Small intestine (tissue), 7 donors: ENCODE data around the gene SLC22A17. TPM values are rescaled to one million over a fixed set of nuclear protein-coding genes. Genes with fewer than 3 reads are reported as not detected.

ENCODE experiments used
- DNase-seq, 2 donors: peaks; one replicate each; pipeline versions ENCODE4 v3.0.0 to v3.0.0-alpha.2; 2013
- FAIRE-seq: peaks from 2 replicates; lab custom pipeline; 2012; peaks lifted over from hg19 to GRCh38; lab: Jason Lieb, UNC
- H3K27ac ChIP-seq, 3 donors: one replicate each; pipeline ENCODE4 v1.5.1; 2013; ENCODE audit warnings: low read length in 2 of 3, mild to moderate bottlenecking in 2 of 3, control low read depth in 1 of 3, inconsistent platforms in 1 of 3, low read depth in 1 of 3, moderate library complexity in 1 of 3
- H3K27me3 ChIP-seq, 3 donors: one replicate each; pipeline ENCODE4 v1.6.1; 2013; ENCODE audit warnings: low read length in 3 of 3, inconsistent platforms in 1 of 3; ENCODE audit not compliant: control insufficient read depth in 3 of 3, insufficient read depth in 3 of 3
- H3K36me3 ChIP-seq, 3 donors: one replicate each; pipeline ENCODE4 v1.6.1; 2013; ENCODE audit warnings: low read length in 3 of 3, inconsistent platforms in 1 of 3, low read depth in 1 of 3, mild to moderate bottlenecking in 1 of 3, moderate library complexity in 1 of 3; ENCODE audit not compliant: control insufficient read depth in 3 of 3, insufficient read depth in 2 of 3
- H3K4me1 ChIP-seq, 3 donors: one replicate each; pipeline ENCODE4 v1.6.1; 2013; ENCODE audit warnings: low read length in 2 of 3, inconsistent platforms in 1 of 3, low read depth in 1 of 3, mild to moderate bottlenecking in 1 of 3, moderate library complexity in 1 of 3; ENCODE audit not compliant: control insufficient read depth in 3 of 3, insufficient read depth in 2 of 3
- H3K4me3 ChIP-seq, 3 donors: one replicate each; pipeline ENCODE4 v1.5.1; 2013; ENCODE audit warnings: low read length in 3 of 3, control low read depth in 1 of 3, inconsistent platforms in 1 of 3, low read depth in 1 of 3, mild to moderate bottlenecking in 1 of 3, moderate library complexity in 1 of 3
- H3K9me3 ChIP-seq, 2 donors: one replicate each; pipeline ENCODE4 v1.6.1; 2013; ENCODE audit warnings: low read depth in 1 of 2, low read length in 1 of 2; ENCODE audit not compliant: control insufficient read depth in 2 of 2, insufficient read depth in 1 of 2
- WGBS, 3 donors: extraction: QIAGEN DNeasy Blood & Tissue Kit; methylation state at CpG; one replicate each; pipeline ENCODE4 v1.1.7; 2013; 5-methylcytosine and 5-hydroxymethylcytosine counted together
- polyA plus RNA-seq, 4 donors: library from polyadenylated mRNA; stranded (reverse) in 3 of 4; unstranded in 1 of 4; fragments of 200-250 nt in 3 of 4; fragments of 120-200 nt in 1 of 4; gene quantifications; one replicate each; pipeline versions ENCODE4 v1.2.1 to v1.2.3, GENCODE V29; 2013
- donor health status: healthy with polysubstance abuse.
- donor health status: control.
- donor health status: control.
- donor health status: Bipolar disorder and iron deficiency.
- donor health status: healthy.

SLC22A17 gene
- polyA plus RNA-seq, 4 donors, result 0.67 to 36.3 (median 7.4) TPM

DNA sequence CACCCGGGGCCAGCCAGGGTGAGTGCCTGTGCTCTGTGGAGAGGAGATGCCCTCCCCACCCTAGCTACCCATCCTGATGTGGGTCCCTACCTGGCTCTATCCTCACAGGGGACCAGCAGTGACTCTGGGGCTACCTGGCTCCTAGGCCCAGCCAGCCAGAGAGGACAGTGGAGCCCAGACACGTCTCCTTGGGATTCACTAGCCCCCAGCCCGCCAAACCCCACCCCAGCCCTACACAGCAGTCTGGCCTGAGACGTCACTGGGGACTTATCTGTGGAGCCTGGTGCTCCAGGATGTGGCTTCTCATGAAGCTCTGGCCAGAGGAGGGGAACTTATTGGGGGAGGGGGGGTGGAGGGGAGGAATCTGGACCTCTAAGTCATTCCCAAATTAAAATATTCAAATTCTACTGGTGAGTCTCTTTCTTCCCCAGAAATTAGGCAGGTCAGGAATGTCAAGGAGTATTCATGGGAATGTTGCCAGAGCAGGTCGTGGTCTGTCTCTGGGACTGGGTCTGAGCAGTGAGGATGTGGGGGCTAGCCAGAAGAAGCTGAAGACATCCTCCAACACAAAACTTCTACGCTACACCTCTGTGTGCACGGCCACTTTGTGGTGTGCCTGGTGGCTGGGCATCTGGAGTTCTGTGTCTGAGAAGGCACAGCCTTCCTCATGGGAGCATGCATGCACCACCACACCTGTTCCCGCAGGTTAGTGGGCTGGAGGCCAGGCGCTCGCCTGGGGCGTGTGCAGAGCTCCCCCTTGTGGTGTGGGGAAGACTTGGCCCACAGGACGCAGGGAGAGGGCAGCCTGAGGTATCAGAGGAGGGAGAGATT, 26.9 kb upstream of the SLC22A17 start:
- whole genome bisulfite sequencing, 3 donors, result 32 to 41% (median 35%) methylated on average over 12 of the region's 12 CpGs
- no peak for FAIRE-seq

DNA sequence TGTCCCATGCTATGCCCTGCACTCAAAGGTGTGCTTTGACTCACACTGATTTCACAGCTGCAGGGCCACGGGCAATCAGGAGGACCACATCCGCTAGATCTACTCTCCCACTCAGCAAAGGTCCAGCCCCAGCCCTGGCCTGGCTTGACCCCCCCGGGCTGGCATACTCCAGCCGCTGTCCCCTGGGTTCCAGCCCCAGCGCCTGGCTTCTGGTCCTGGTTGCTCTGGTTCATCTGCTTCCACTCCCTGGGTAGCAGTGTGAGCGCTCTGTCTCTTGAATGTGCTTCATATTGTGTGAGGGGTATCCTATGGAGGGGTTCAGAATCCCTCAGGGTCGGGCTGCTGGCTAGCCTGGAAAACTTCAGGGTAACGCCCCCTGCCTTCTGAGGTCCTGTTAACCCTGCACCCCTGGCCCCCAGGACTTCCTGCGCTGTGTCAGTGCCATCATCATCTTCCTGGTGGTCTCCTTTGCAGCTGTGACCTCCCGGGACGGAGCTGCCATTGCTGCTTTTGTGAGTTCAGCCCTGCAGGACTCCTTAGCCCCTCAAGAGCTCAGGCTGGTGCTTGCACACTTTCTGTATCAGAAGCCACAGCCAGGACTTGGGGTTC, 26.0 kb upstream of the SLC22A17 start:
- Histone ChIP-seq H3K4me1 (peaks cover 0 to 5% (median 3%) of the 10 kb centered on the region in 3 donors), H3K36me3 (no peaks in the 10 kb centered on the region), H3K9me3 (no peaks in the 10 kb centered on the region), H3K27ac (no peak overlapping the region), H3K4me3 (no peak overlapping the region), H3K27me3 (peaks cover 0 to 4% (median 0%) of the 10 kb centered on the region in 3 donors)
- WGBS, 3 donors, result 83 to 87% (median 85%) methylated on average over 11 of the region's 11 CpGs
- no peak for FAIRE-seq
- no peak for DNase-seq

More for the DNA sequence above, 26.9 kb upstream of the SLC22A17 start:
- H3K4me3 ChIP-seq, result no peak overlapping the region
- H3K27me3 ChIP-seq, result peaks cover 0 to 4% (median 0%) of the 10 kb centered on the region in 3 donors
- H3K27ac ChIP-seq, result no peak overlapping the region
- H3K36me3 ChIP-seq, result no peaks in the 10 kb centered on the region
- H3K4me1 ChIP-seq, result peaks cover 0 to 5% (median 3%) of the 10 kb centered on the region in 3 donors
- DNase-seq, result peak; percentile 74 to 78
- H3K9me3 ChIP-seq, result no peaks in the 10 kb centered on the region

GRCh38 chr14:23377573-23378563, 25.2 kb upstream of the SLC22A17 start:
- Histone ChIP-seq H3K9me3 (no peaks in the 10 kb centered on the region), H3K27me3 (peaks cover 0 to 4% (median 0%) of the 10 kb centered on the region in 3 donors), H3K36me3 (no peaks in the 10 kb centered on the region), H3K27ac (no peak overlapping the region), H3K4me3 (no peak overlapping the region), H3K4me1 (peaks cover 0 to 5% (median 3%) of the 10 kb centered on the region in 3 donors)
- no peak for FAIRE-seq
- no peak for DNase-seq
- WGBS, 3 donors, result 84 to 87% (median 86%) methylated on average over 14 of the region's 14 CpGs

DNA sequence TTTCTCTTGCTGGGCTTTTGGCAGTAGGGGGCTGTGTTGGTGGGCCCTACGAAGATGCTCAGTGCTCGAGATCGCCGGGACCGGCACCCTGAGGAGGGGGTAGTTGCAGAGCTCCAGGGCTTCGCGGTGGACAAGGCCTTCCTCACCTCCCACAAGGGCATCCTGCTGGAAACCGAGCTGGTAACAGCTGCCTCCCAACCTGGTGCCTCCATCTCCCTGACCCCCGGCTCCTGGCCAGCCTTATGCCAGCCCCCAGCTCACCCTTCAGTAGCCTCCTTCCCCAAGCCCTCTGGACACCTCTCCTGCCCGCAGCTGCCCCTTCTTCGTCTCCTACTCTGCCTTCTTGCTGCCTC, 24.5 kb upstream of the SLC22A17 start:
- FAIRE-seq (no peak), DNase-seq (no peak)
- H3K36me3 ChIP-seq, result no peaks in the 10 kb centered on the region

DNA sequence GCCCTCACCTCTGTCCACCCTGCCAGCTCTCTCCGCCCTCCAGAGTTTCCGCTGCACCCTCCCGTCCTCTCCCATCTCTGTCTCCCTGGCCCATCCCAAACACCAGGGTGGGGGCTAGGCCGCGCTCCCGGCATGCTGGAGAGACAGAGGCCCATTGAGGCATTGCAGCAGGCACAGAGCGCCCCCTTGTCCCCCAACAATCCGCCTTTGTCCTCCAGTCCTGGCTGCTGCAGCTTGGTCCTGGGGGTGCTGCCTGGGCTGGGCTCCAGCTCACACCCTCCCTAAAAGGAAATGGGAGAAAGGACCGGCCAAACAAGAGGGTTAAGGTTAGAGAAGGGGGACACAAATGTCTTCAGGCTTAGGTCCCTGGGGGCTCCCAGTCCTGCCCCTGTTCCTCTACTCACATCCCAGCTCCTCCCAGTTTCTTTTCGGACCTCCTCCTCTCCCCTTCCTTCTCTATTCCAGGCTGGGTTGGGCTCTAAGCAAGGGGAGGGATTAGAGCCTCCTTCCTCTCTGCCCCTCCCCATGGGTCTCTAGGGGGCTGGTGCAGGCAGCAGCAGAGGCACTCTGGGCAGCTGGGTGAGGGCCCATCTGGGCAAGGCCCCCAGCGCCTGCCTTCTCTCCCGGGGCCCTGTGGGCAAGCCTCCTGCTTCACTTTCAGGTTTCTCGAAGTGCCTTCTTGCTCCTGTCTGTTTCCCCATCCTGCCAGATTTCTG, 24.0 kb upstream of the SLC22A17 start, which contains the start of gene CMTM5:
Gene CMTM5 (plus strand): TSS at position 565 of the 716 bp plus-strand sequence. CDS start 206 bp downstream, outside the sequence.
- H3K4me1 ChIP-seq, result peaks cover 0 to 5% (median 3%) of the 10 kb centered on the region in 3 donors
- FAIRE-seq (no peak), DNase-seq (no peak)
- 63 to 79% (median 76%) methylated on average over 13 of the region's 13 CpGs for WGBS, 3 donors
- peaks cover 0 to 4% (median 0%) of the 10 kb centered on the region in 3 donors for H3K27me3 ChIP-seq
- H3K9me3 ChIP-seq, result no peaks in the 10 kb centered on the region
- H3K27ac ChIP-seq, result no peak within 1 kb of the TSS
- H3K4me3 ChIP-seq, result no peak within 1 kb of the TSS
- no peaks in the 10 kb centered on the region for H3K36me3 ChIP-seq

More for the DNA sequence above, 24.5 kb upstream of the SLC22A17 start:
- Histone ChIP-seq H3K4me1 (peaks cover 0 to 5% (median 3%) of the 10 kb centered on the region in 3 donors), H3K27ac (no peak overlapping the region), H3K9me3 (no peaks in the 10 kb centered on the region), H3K27me3 (peaks cover 0 to 4% (median 0%) of the 10 kb centered on the region in 3 donors), H3K4me3 (no peak overlapping the region)
- WGBS, 3 donors, result 62 to 82% (median 76%) methylated on average over 11 of the region's 11 CpGs

DNA sequence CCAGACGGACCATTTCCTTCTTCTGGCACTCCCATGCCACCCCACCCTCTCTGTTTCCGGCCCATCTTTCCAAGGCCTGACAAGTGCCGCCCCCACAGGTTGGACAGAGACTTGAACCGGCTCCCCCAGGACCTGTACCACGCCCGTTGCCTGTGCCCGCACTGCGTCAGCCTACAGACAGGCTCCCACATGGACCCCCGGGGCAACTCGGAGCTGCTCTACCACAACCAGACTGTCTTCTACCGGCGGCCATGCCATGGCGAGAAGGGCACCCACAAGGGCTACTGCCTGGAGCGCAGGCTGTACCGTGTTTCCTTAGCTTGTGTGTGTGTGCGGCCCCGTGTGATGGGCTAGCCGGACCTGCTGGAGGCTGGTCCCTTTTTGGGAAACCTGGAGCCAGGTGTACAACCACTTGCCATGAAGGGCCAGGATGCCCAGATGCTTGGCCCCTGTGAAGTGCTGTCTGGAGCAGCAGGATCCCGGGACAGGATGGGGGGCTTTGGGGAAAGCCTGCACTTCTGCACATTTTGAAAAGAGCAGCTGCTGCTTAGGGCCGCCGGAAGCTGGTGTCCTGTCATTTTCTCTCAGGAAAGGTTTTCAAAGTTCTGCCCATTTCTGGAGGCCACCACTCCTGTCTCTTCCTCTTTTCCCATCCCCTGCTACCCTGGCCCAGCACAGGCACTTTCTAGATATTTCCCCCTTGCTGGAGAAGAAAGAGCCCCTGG, 23.0 kb upstream of the SLC22A17 start:
- H3K27ac ChIP-seq, result no peak overlapping the region
- H3K4me1 ChIP-seq, result peaks cover 0 to 3% (median under 1%) of the 10 kb centered on the region in 3 donors
- H3K9me3 ChIP-seq, result no peaks in the 10 kb centered on the region
- no peak for DNase-seq
- no peak for FAIRE-seq
- peaks cover 0 to 4% (median 0%) of the 10 kb centered on the region in 3 donors for H3K27me3 ChIP-seq
- no peak overlapping the region for H3K4me3 ChIP-seq
- no peaks in the 10 kb centered on the region for H3K36me3 ChIP-seq
- 84 to 89% (median 89%) methylated on average over 21 of the region's 21 CpGs for WGBS, 3 donors

DNA sequence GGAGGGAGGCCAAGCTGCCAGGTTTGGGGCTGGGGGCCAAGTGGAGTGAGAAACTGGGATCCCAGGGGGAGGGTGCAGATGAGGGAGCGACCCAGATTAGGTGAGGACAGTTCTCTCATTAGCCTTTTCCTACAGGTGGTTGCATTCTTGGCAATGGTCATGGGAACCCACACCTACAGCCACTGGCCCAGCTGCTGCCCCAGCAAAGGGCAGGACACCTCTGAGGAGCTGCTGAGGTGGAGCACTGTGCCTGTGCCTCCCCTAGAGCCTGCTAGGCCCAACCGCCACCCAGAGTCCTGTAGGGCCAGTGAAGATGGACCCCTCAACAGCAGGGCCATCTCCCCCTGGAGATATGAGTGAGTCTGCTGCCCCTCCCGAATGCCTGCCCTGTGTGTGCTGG, 20.4 kb upstream of the SLC22A17 start:
- 78 to 94% (median 85%) methylated on average over 3 of the region's 3 CpGs for WGBS, 3 donors
- Histone ChIP-seq H3K27me3 (peaks cover 0 to 4% (median 0%) of the 10 kb centered on the region in 3 donors), H3K9me3 (no peaks in the 10 kb centered on the region), H3K36me3 (no peaks in the 10 kb centered on the region), H3K4me3 (no peak overlapping the region), H3K27ac (no peak overlapping the region), H3K4me1 (no peaks in the 10 kb centered on the region)
- DNase-seq, result no peak
- no peak for FAIRE-seq
